ENCODE measurements around the gene FADS6. TPM values are rescaled to one million over a fixed set of nuclear protein-coding genes. Genes with fewer than 3 reads are reported as not detected.
A peak's percentile ranks its signal among the peaks of the same experiment; 100 is the strongest.

The FADS6 gene, protein sequence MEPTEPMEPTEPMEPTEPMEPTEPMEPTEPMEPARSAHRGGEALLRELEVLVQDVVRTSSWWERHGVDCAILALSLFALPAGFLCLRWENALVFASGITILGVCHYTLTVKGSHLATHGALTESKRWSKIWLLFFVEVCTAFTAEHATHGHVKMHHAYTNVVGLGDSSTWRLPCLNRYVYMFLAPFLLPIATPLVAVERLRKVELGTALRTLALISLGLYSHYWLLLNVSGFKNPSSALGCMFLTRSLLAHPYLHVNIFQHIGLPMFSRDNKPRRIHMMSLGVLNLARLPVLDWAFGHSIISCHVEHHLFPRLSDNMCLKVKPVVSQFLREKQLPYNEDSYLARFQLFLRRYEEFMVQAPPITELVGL
- total RNA-seq = 0.05 TPM in 1 of 2 replicates, not detected in the other

DNA sequence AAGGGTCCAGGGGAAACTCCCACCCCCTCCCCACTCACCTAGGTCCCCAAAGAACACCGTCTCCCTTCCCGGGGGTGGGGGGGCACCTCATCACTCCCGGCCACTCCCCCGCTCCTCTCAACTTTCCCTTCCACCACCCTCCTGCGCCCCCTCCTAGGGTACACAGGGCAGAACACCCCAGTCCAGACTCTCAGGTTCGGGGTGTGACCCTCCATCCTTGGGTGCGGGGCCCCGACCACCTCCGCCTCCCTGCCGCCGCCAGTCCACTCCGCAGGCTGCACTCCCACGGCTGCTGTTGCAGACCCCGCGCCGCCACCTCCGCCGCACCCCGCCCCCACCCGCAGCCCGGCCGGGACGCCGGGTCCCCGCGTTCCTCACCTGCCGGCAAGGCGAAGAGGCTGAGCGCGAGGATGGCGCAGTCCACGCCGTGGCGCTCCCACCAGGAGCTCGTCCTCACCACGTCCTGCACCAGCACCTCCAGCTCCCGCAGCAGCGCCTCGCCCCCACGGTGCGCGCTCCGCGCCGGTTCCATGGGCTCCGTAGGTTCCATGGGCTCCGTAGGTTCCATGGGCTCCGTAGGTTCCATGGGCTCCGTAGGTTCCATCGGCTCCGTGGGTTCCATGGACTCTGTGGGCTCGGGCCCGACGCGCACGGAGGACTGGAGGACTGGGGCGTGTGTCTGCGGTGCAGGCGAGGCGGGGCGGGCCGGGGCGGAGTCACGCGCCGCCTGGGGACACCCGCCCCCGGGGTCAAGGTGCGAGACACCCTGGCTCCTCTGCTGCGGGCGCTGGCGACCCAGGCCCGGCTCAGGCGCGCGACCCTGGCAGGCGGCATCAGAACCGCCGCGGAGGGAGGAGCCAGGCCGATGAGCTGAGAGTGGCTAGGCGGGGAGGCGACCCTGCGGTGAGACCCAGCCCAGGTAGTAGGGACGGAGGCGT is at the start of gene FADS6:
TSS of gene FADS6 (minus strand) at position 660 of the 938 bp plus-strand sequence. CDS start at position 622, 38 bp downstream.
- DNase-seq = no peak

DNA sequence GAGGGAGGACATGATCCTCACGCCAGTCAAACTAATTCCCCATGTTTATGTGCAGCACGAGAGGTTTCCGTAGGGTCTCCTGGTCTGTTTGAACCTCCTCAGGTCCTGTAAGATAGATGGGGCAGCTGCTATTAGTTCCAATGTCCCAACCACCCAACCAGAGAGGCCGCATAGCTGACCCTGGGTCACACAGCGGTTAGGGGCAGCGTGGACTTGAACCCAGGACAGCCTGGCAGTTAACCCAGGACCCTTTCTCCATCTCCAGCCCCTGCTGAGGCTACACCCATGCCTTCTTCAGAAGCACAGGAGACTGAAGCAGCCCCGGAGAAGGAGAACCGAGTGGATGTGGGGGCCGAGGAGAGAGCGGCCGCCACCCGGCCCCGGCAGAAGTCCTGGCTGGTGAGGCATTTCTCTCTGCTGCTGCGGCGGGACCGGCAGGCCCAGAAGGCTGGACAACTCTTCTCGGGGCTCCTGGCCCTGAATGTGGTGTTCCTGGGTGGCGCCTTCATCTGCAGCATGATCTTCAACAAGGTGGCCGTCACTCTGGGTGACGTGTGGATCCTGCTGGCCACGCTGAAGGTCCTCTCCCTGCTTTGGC is 47.8 kb upstream of the FADS6 start:
- DNase-seq = no peak

DNA sequence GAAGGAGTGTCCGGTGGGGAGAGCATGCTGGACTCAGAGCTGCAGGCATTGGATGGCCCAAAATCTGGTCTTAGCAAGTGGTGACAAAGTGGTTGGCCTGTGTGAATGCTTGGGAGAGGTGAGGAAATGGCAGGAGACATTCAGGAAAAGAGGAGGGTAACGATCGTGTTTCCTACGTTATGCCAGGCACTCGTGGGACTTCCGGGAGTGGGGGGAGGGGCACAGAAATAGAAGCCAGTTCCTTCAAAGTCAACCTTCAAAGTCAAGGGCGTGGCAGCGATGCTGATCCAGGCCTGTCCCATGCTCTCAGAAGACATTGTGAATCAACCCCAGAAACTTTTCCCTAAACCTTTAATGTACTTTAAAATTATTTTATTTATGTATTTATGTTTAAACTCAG is 46.1 kb upstream of the FADS6 start:
- DNase-seq = no peak

DNA sequence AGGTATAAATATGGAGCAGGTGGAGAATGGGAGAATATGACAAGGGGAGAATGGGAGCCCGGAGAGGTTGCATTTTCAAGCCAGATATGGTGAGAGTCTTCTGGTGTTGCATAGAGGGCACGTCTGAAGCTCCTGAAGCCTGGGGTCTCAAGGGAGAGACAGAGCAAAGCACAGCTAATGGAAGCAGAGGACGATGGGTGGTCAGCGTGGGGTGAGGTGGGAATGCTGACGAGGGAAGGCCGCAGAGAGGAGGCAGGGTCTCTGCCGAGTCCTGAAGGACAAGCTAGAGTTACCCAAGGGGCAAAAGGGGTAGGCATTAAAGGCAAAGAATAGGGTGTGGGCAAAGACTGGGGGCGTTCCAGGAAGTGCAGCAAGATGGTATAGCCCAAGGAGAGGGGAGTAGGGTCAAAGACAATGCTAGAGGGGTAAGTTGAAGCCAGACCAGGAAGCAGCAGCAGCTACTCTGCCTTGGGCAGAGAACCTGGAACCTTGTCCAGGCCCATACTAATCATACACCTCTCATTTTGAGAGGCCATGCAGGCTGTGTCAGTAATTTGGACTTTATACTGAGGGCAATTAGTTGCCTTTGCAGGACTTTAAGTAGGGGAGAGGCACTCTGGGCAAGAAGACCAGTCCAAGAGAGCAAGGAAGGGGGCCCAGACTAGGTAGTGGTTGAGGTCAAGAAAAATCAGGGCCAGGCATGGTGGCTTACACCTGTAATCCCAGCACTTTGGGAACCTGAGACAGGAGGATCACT is 44.9 kb upstream of the FADS6 start:
- DNase-seq = no peak

DNA sequence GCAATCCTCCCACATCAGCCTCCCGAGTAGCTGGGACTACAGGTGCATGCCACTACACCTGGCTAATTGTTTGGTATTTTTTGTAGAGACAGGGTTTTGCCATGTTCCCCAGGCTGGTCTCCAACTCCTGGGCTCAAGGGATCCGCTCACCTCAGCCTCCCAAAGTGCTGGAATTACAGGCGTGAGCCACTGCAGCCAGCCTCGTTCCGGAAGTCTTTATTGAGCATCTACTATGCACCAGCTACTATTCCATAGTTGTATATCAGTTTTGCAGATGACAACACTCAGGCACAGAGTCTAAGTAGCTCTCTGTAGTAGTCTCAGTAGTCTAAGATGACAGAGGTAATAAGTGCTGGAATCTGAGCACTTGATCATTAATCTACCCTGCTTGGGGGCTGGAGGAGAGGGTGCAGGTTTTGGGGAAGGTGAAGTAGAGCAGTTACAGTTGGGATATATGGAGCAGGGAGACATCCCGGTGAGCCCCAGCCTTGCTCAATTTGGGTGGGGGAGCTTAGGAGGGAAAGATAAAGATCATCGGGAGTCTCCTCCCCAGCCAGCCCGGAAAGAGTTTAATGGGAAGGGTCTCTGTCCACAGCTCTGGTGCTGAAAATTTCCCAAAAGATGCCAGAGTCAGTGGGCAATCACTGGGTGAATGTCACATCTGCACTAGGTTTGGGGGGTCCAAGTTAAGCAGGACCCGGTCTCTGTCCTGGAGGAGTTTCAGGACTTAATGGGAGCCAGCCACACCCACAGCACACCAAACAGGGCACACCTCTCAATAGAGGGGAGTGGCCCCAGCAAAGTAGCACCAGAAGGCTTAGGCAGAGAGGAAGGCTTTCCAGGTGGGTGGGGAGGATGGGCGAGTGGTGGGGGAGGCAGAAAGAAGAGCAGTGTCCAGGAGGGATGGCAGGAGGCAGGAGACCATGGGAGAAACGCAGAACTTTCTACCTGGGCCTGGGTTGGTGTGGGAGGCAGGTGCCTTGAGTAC is 43.9 kb upstream of the FADS6 start:
- no peak for DNase-seq

DNA sequence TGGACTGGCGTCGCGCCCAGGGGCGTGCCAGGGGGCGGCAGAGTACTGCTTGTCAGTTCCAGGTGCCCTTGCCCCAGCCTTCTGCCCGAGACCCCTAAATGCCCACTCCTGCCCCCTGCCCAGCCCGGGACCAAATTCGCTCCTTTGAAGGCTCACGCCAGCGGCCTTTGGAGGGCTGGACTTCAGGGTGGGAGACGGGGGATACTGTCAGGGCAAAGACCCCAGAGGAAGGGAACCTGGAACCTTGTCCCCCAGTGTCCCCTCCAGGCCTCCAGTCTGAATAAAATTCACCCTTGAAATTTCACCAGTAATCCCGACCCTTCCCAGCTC is 43.0 kb upstream of the FADS6 start:
- DNase-seq = no peak

DNA sequence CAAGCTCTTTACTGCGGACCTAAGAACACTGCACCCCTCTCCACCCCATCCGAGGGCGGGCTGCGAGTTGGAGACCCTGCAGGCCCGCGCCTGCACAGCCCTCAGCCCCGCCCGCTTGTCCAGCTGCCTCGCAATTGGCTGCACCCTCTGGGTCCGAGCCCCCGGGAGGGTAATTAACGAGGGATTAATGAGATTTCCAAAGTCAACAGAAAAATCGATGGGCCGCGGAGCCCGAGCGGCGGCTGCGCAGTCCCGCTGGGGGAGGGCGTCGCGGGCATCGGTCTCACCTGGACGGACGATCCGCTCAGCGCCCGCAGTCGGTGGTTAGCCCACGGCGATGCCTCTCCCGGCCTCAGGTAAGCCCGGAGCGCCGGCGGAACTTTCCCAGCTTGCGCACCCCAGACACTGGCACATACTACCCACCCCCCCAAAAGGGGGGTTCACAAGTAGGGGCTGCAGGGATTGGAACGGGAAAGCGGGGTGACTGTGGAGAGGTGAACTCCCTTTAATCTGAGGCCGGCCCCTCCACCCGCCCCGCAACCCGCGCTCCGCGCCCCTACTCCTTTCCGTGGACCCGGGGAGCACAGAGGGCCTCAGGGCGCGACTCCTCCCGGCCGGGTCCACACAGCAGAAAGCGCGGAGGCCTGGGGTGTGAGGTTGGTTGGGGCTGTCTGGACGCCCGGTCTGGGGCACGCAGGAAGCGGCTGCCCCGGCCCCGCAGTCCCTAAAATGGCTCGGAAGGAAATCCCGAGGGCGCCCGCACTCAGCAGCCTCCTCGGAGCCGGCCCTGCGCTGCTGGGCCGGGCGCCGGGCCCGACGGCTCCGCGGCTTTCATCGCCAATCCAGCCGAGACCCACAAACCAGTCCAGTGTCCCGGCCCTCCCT is 42.4 kb upstream of the FADS6 start, which contains the start of gene OTOP3:
TSS of gene OTOP3 (plus strand) at position 314 of the 885 bp plus-strand sequence. CDS start at position 338, 24 bp downstream.
- no peak for DNase-seq

DNA sequence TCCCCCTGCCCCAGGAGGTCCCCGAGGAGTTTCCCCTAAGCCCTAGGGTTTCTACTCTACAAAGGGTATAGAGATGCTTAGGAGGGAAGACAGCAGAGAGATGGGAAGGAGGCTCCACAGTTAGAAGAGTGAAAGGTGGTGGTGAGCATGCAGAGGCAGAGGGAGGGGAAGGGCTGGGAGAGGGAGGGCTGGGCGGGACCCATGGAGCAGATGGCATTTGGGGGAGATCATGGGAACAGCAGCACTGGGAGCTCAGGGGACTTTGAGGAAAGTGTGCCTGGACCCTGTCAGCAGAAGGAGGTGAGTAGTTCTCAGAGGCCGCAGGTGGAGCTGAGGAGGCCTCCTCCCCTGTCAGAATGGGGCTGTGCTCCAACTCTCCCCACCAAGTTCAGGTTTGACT is 41.6 kb upstream of the FADS6 start:
- no peak for DNase-seq

DNA sequence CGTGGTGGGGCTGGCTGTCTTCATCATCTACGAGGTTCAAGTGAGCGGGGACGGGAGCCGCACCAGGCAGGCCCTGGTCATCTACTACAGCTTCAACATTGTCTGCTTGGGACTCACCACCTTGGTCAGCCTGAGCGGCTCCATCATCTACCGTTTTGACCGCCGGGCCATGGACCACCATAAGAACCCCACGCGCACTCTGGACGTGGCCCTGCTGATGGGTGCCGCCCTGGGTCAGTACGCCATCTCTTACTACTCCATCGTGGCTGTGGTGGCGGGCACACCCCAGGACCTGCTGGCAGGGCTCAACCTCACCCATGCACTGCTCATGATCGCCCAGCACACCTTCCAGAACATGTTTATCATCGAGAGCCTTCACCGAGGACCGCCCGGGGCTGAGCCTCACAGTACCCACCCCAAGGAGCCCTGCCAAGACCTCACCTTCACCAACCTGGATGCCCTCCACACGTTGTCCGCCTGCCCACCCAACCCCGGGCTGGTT is 37.2 kb upstream of the FADS6 start:
- no peak for DNase-seq

DNA sequence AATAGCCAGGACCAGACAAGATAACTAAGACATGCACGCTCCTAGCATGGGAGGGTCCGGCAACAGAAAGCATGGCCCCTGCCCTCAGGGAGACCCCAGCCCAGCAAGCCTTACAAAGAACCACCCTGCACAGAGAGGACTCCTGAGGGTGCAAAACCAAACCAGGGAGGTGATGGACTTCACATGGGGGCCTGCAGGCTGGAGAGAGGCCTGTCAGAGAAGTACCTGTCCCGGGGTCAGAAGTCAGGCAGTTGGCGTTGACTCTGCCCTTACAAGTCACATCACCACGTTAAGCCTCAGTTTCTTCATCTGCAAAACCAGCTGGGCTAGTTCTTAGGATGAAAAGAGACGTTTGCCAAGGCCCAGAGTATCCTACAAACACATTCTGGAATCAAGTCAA is 35.4 kb upstream of the FADS6 start:
- no peak for DNase-seq

DNA sequence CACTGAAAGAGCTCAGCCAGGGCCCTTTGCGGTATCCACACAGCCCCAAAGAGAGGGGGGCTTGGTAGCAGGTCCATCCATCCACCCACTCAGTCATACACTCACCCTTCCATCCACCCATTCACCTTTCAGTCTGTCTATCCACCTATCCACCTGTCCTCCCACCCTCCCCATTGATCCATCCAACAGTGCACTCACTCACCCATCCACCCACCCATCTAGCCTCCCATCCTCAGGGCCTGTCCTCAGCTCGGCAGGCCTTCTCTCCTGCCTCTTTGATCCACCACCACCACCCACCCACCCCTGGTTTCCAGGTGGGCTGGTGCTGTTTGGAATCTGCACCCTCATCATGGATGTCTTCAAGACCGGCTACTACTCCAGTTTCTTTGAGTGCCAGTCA is 31.8 kb upstream of the FADS6 start:
- no peak for DNase-seq

DNA sequence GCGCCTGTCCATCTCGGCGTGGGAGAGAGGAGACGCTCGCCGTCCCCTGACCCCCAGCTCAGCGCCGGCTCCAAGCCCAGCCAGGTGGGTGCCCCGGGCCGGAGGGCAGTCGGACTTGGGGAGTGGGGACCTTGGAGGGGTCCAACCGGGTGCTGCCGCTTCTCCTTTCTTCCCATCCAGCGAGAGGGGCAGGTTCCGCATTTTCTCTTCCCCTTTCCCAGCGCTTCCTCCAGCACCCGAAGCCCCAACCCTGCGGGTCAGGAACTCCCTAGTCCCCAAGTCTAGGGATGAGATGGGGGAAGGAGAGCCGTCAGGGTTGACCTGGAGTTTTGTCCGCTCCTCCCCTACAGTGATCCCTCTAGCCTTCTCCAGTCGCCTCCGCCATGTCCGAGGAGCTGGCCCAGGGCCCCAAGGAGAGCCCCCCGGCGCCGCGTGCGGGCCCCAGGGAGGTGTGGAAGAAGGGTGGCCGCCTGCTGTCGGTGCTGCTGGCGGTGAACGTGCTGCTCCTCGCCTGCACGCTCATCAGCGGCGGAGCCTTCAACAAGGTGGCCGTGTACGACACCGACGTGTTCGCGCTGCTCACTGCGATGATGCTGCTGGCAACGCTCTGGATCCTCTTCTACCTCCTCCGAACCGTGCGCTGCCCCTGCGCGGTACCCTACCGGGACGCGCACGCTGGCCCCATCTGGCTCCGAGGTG is 31.0 kb upstream of the FADS6 start, which contains the start of gene OTOP2:
TSS of gene OTOP2 (plus strand) at position 24 of the 699 bp plus-strand sequence. CDS start at position 384, 360 bp downstream.
- DNase-seq = no peak

DNA sequence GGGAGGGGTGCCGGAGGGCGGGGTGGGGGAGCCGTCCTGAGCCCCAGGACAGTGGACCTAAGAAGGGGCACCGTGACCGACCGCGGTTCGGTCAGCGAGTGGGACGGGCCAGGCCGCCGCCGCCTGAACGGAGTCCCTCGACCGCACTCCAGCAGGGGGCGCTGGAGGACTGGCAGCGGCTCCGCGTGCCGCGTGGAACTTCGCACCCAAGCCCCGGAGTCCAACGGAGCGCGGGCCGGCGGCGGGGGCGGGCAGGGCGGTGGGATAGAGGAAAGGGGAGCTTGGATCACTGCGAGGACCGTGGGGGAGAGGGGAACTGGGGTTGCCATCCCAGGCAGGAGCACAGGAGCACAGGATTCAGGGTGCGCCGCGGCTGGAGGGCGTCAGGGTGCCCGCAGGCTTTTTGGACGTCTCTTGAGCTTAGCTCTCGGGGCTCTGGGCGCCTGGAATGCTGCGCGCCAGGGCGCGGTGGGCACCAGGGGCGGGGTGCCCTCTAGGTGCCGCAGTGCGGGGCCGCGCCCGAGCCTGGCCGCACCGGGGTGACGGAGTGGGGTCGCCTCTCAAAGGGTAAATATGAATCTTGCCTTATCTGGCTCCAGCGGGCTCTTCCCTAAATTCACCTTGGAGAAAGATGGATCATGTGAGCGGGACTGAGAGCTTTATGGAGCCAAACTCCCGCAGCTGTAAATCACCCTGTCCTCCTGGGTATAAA is 30.3 kb upstream of the FADS6 start:
- DNase-seq = peak; percentile 69

DNA sequence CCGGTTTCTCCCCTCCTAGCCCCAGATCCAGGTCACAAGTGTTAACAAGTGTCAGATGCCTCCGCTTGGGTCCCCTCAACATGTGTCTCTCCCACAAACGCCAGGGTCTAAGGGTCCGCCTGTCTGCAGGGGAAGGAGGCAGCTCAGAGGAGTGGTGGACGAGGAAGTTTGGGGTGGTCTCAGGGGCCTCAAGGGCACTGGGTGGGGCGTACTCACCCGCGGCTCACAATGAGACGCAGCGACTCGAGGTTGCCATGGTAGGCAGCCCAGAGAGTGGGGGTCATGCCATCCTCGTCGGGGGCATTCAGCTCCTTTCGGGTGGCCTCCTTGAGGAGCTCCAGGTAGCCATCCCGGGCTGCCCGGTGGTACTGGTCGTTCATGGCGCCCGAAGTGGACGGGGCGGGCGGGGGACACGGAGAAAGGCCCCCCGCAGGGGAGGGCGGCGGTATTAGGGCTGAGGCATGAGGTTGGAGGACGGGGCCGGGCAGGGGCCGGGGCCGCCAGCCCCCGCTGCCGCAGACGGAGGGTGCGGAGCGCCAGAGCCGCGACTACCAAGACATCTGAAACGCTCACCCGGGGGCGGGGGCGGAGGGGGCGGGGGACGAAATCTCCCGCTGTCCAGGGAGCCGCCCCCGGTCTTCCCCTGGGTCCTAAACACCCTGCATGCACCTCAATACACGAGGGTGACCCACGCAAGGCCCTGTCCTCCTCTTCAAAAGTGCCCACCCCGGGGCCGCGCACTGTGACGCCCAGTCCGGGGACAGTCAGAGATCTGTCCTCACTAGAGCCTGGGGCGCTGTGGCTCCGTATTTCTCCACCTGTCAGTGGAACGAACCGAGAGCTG is 29.5 kb upstream of the FADS6 start, which contains the start of gene USH1G:
TSS of gene USH1G (minus strand) at position 562 of the 844 bp plus-strand sequence. CDS start at position 380, 182 bp downstream.
- no peak for DNase-seq

DNA sequence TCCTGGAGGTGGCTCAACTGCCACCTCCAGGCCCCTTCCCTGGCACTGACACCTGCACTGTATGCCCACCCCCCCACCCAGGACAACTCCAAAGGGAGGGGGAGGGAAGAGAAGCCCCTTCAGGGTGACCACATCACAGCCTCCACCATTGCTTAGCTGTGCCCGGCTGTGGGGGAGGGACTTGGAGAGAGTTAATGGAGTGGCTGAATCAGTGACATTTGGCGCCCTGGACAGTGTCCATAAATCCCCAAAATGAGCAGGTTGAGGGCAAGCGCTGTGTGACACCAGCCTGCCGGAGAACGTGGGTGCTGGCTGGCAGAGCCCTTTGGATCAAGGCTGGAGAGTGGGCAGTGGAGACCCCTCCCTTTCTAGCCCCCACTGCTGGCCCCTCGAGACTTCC is 28.7 kb upstream of the FADS6 start:
- no peak for DNase-seq

DNA sequence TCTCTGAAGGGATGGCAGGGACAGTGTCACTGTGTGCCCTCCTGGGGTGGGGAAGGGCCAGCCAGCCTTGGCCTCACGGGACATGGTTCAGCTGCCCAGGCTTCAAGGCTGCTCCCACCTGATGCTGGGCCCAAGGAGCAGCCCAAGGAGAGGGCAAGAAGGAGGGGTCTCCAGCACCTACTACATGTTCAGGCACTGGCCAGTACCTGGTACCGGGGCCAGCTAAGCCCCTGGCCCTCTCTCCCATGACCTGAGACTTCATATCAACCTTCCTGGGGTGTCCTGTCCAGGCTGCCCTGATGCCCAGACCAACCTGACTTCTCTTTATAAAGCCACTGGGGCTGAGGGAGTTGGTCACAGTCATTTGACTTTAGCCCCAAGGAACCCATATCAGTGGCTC is 28.3 kb upstream of the FADS6 start:
- no peak for DNase-seq

DNA sequence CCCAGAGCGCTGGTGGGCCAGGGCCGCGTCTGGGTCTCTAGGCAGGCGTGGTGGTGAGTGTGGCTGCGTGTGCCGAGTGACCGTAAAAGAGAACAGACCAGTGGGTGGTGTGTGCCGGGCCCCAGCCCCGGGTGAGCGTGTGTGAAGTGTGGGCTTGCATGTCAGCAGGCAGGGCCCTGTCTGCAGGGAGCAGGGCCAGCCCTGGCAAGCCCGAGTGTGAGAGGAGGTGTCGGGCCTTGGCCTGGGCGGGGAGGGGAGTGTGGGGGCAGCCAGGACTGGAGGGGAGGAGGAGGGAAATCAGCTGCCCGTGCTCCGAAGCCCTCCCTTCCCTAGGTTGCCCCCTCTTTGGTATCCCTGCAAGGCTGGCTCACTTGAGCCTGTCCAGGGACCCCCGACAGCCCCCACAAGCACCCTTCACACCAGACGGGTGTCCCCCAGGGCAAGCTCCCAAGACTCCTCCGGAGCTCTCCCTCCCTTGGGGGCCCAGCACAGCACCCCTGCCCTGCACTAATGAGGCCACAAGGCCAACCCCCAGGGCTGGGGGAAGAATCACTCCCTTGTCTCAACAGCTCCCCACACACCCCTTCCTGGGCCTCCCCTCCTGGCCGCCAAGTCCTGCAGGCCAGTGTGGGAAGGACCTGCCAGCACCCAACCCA is 27.7 kb upstream of the FADS6 start:
- no peak for DNase-seq
